Gastrocnemius medialis (tissue), 4 donors: ENCODE data around the gene NCOA3.
"Not testable (repeated sequence)": the region's sequence is repeated elsewhere in the genome, so short reads cannot be mapped to it uniquely, and the experiment has no call there.

Experiments
- POLR2A ChIP-seq, 2 donors: fragments of 450-650 bp; IDR thresholded peaks; one replicate each; pipeline ENCODE4 v1.6.1; 2017; ENCODE audit warnings: antibody characterized with exemption in 2 of 2, mild to moderate bottlenecking in 2 of 2, moderate library complexity in 2 of 2
- TF ChIP-seq, protein P1 (sequence below), 5 experiments: fragments of 450-650 bp in 3 of 5; fragments of 200-600 bp in 2 of 5; sonication (generic) in 2 of 5; IDR thresholded peaks in 4 of 5; conservative IDR thresholded peaks in 1 of 5; 1 replicate in 4 of 5; 2 replicates in 1 of 5; pipeline ENCODE4 v1.5.1; 2016 to 2019; ENCODE audit warnings: antibody characterized with exemption in 5 of 5, mild to moderate bottlenecking in 3 of 5, moderate library complexity in 3 of 5

DNA sequence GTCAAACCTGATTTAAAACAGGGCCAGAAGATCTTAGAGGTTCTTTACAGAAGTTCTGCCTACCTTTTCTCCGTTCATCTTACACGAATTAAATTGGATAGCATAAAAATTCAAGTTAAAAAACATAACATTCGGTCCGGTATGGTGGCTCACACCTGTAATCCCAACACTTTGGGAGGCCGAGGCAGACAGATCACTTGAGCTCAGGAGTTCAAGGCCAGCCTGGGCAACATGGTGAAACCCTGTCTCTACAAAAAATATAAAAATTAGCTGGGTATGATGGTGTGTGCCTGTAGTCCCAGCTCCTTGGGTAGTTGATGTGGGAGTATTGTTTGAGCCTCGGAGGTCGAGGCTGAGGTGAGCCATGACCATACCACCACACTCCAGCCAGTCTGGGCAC is 79.0 kb downstream of the NCOA3 start:
- TF ChIP-seq, protein P1, sequence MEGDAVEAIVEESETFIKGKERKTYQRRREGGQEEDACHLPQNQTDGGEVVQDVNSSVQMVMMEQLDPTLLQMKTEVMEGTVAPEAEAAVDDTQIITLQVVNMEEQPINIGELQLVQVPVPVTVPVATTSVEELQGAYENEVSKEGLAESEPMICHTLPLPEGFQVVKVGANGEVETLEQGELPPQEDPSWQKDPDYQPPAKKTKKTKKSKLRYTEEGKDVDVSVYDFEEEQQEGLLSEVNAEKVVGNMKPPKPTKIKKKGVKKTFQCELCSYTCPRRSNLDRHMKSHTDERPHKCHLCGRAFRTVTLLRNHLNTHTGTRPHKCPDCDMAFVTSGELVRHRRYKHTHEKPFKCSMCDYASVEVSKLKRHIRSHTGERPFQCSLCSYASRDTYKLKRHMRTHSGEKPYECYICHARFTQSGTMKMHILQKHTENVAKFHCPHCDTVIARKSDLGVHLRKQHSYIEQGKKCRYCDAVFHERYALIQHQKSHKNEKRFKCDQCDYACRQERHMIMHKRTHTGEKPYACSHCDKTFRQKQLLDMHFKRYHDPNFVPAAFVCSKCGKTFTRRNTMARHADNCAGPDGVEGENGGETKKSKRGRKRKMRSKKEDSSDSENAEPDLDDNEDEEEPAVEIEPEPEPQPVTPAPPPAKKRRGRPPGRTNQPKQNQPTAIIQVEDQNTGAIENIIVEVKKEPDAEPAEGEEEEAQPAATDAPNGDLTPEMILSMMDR (IDR thresholded peaks at IDR 0.05 in 4 of 5, conservative IDR thresholded peaks at IDR 0.05 in 1 of 5), result not testable (repeated sequence)
- not testable (repeated sequence) for TF ChIP-seq POLR2A (IDR thresholded peaks at IDR 0.05)
